Uterus (tissue), 2 donors: ENCODE measurements around the gene OR52E8.

Experiments
- POLR2A ChIP-seq, 2 donors: fragments of 450-650 bp; IDR thresholded peaks; one replicate each; pipeline ENCODE4 v1.6.1; 2016; ENCODE audit warnings: antibody characterized with exemption in 2 of 2, mild to moderate bottlenecking in 1 of 2, moderate library complexity in 1 of 2
- TF ChIP-seq, protein P1 (sequence below), 4 experiments: fragments of 200-600 bp in 2 of 4; fragments of 450-650 bp in 2 of 4; sonication (generic) in 2 of 4; IDR thresholded peaks; one replicate each; pipeline ENCODE4 v1.5.1; 2016 to 2019; ENCODE audit warnings: antibody characterized with exemption in 4 of 4, mild to moderate bottlenecking in 2 of 4, moderate library complexity in 1 of 4

DNA sequence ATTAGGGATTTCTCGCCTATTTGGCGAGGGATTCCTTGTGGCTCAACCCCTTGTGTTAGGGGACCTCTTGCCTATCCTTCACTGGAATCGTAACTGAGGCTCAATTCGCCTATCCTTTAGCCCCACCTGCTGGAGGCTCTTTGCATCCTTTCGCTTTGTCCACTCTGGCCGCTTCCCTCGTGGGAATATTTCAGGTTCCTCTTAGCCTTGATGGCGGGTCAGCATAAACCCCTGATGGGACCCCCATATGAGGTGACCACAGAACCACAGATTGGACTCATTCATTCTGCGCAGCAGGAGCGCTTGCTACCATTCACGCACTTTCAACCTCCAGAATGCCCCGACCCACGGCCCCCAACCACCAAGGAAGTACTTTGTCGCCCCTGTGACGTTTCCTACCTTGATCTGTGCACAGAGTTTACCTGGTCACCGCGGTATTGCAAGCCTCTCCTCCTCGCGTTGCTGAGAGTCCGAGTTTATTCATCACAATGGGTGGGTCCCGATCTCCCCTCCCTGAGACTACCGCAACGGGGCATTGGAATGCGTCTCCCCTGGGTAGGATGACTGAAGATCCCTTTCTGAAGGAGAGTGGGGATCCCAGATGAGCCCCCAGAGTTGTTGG is 48.9 kb downstream of the OR52E8 start, which contains the start of gene OR52N2:
- TF ChIP-seq, protein P1, sequence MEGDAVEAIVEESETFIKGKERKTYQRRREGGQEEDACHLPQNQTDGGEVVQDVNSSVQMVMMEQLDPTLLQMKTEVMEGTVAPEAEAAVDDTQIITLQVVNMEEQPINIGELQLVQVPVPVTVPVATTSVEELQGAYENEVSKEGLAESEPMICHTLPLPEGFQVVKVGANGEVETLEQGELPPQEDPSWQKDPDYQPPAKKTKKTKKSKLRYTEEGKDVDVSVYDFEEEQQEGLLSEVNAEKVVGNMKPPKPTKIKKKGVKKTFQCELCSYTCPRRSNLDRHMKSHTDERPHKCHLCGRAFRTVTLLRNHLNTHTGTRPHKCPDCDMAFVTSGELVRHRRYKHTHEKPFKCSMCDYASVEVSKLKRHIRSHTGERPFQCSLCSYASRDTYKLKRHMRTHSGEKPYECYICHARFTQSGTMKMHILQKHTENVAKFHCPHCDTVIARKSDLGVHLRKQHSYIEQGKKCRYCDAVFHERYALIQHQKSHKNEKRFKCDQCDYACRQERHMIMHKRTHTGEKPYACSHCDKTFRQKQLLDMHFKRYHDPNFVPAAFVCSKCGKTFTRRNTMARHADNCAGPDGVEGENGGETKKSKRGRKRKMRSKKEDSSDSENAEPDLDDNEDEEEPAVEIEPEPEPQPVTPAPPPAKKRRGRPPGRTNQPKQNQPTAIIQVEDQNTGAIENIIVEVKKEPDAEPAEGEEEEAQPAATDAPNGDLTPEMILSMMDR (IDR thresholded peaks at IDR 0.05) = peak; percentile 73 to 85 (median 81)
- TF ChIP-seq POLR2A (IDR thresholded peaks at IDR 0.05) = no peak
